ENCODE results near the gene CALB2.

GRCh38 chr16:71407731-71408130 lies 49.2 kb downstream of the CALB2 start:
- TF ChIP-seq CTCF (IDR thresholded peaks at IDR 0.05) (no peak), POLR2A (IDR thresholded peaks at IDR 0.05) (no peak)

Data from uterus (tissue), 2 donors.